ENCODE results near the gene C19orf25.

Gene C19orf25

DNA sequence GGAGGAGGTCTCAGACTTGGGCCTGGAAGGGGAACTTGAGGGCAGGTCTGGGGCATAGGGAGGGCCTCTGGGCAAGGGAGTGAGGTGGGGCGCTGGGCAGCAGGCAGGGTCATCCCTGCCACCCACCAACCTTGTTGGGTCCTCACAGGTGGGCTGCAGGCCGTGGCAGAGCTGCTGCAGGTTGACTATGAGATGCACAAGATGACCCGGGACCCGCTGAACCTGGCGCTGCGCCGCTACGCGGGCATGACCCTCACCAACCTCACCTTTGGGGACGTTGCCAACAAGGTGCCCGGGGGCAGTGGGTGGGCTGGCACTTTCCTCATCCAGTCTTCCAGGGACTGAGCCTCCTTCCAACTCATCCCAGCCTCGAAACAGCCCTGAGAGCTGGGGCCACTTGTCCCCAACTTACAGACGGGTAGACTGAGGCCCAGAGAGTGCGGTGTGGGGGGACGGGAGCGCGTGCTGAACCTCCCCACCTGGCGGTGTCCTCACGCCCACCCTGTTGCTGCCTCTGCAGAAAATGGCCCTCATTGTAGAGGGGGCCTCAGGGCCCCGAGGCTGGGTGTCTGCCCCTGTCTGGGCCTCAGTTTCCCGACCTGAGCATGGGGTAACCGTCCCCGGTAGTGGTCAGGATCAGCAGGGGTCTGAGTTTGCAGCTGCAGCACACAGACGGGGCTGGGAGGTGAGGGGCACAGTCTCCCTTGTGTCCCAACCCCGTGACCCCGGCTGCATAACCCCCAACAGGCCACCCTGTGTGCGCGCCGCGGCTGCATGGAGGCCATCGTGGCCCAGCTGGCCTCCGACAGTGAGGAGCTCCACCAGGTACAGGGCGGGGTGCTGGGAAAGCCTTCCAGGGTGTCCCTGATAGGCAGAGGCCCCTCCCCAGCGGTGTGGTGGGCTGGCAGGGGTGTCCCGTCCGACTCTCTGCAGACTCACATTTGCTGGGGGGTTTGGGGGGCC lies 18.7 kb downstream of the C19orf25 start:
- DNase-seq = no peak

DNA sequence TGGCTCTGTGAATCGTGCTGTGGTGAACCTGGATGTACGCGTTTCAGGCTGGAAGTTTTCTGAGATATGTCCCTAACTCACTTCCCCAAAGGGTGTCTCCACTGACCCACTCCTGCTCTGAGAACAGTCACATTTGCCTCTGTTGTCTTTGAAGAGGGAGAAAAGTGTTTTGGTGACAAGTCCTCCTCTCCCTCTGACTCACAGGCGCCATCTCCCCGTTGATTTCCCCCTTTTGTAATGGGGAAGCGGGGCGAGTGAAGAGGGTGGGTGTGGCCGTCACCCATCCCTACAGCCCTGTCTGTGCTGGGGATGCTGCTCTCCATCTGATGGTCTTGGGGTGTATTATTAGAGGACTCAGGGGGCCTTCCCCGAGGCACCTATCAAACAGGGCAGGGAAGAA lies 19.5 kb downstream of the C19orf25 start:
- DNase-seq = peak; percentile 79 to 80

DNA sequence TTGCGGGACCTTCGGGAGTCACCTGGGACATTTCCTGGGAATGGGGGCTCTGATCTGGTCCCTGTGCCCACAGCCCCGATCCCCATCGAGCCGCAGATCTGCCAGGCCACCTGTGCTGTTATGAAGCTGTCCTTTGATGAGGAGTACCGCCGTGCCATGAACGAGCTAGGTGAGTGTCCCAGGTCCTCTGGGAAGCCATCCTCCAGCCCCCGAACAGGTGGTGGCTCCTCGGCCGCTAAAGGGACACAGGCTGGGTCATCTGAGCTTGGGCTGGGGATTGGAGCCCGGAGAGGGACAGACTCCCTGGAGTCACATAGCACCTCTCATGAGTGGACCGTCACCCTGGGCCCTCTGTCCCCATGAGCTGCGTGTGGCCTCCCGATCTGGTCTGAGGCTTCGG lies 21.1 kb downstream of the C19orf25 start:
- DNase-seq = no peak

DNA sequence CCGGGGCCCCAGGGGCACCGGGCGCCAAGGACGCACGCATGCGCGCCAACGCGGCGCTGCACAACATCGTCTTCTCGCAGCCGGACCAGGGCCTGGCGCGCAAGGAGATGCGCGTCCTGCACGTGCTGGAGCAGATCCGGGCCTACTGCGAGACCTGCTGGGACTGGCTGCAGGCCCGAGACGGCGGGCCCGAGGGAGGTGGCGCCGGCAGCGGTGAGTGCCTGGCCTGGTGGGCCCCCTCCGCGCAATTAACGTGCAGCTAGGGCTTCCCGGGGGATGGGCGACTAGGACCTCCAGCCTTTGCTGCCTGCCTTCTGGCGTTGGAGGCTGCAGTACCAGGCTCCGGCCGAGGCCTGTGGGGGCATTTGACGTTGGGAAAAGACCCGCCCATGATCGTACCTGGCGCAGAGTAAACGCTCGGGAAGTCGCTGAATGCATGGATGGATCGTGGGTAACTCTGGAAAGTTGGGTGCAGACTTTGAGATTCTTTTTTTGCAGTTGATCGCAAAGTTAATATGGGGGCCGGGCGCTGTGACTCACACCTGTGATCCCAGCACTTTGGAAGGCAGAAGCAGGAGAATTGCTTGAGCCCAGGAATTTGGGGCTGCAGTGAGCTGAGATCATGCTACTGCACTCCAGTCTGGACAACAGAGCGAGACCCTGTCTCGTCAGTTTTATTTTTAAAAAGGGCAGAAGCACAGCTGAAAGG lies 21.8 kb downstream of the C19orf25 start:
- DNase-seq = no peak

DNA sequence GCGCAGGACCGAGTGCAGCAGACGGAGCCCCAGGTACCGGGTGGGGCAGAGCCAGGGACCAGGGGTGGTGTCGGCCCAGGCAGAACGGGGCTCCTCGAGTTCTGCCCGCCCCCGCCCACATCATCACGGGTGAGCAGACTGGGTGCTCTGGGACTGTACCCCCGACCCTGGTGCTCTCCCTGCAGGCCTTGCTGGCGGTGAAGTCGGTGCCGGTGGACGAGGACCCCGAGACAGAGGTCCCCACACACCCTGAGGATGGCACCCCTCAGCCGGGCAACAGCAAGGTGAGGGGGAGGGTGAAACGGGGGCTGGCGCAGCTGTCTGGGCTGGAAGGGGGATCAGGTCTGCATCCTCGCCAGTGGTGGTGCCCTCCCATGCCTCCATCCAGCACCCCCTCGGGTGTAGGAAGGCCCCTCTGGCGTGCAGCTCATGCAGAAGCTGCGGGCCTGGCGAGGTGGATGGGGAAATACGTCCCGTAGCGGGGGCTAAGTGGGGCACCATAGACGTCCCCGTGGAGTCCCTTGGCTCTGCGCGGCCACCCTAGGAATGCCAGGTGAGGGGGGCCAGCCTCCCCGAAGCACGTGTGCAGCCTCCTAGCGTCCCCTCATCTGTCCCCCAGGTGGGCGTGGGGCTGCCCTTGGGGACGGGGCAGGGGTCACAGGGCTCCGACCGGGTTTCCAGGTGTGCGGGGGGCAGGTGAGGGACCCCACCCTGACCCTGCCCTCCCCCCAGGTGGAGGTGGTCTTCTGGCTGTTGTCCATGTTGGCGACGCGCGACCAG lies 22.7 kb downstream of the C19orf25 start:
- no peak for DNase-seq

DNA sequence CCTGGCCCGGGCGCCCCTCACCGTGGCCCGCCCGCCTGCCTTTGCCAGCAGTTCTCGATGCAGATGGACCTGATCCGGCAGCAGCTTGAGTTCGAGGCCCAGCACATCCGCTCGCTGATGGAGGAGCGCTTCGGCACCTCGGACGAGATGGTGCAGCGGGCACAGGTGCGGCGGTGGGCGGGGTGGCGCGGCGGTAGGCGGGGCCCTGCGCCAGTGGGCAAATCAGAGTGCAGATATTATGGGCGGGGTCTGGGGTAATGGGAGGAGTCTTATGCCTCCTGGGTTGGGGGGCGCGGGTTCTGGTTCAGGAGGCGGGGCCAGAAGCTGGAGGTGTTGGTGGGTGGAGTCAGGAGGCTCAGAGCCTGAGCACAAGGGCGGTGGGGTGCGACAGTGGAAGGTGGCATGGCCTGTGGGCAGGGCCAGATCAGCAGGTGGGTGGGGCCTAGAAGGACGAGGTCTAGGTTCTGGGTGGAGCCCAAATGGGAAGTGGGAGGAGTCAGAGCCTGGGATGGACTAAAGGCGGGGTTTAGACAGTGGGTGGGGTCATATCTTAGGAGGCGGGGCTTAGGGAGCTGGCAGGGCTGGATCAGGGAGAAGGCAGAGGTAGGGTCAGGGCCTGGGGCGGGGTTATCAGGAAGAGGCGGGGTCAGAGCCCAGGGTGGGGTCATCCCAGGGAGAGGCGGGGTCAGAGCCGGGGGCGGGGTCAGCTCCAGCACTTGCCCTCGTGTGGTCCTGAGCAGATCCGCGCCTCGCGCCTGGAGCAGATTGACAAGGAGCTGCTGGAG lies 23.5 kb downstream of the C19orf25 start:
- DNase-seq = peak; percentile 66 to 87

DNA sequence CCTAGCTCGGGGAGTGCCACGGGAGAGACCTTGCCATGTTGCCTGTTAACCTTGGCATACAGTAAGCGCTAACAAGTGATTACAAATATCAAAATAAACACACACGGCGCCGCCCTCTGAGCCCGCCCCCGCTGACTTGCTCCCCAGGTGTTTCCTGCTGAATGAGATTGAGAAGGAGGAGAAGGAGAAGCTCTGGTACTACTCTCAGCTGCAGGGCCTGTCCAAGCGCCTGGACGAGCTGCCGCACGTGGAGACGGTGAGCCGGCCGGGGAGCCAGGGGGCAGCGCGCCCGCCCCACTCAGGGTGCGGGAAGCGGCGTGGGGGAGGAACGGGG lies 24.0 kb downstream of the C19orf25 start:
- no peak for DNase-seq

DNA sequence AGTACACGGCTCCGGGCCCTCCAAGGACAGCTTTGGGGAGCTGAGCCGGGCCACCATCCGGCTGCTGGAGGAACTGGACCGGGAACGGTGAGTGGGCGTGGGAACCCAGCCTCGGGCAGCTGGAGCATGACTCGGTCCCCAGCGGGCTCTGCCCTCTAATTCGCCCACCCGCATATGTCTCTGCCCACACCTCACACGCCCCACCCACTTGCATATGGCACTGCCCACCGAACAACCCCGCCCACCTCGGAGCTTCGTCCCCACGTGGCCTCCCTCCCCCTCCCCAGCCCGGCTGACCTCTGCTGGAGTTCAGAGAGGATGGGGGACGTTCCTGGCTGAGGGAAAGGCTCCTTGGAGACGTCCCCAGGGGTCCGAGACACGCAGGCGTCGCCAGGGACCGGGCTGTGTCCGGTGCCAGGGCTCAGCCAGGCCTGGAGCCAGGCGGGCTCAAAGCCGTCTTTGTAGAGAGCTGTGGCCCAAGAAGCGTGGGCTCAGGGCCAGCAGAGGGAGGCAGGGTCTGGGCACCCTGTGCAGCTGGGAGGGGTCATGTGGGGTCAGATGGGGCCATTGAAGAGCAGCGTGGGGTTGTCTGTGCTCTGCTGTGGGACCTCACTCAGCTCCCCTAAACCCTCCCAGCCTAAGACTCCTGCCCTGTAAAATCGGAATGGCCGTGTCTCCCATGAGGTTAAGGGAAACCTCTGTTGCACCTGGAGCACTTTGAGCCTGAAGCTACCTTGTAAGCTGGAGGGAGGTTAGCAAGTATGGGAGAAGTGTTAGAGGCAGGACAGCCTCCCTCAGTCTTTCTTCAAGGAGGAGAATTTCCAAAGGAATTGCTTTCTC lies 25.3 kb downstream of the C19orf25 start:
- peak; percentile 26 to 52 for DNase-seq

DNA sequence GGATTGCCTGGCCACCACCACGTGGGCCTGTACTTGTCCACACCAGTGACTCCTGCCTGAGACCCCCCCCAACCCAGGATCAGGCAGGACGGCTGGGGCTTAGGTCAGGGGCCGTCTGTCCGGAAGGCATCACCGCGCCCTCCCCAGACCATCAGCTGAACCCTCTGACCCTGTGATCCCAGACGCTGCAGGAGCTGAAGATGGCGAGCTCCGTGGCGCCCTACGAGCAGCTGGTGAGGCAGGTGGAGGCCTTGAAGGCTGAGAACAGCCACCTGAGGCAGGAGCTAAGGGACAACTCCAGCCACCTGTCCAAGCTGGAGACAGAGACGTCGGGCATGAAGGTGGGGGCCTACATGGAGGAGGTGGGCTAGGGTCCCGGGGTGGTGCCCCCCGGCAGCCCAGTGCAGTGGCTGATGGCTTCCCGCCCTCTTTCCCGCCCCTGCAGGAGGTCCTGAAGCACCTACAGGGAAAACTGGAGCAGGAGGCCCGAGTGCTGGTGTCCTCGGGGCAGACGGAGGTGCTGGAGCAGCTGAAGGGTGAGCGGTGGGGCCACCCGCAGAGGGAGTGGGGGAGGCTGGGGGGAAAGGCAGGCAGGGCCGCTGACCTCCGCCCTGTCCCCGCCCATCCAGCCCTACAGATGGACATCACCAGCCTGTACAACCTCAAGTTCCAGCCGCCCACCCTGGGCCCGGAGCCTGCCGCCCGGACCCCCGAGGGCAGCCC lies 26.1 kb downstream of the C19orf25 start:
- no peak for DNase-seq

DNA sequence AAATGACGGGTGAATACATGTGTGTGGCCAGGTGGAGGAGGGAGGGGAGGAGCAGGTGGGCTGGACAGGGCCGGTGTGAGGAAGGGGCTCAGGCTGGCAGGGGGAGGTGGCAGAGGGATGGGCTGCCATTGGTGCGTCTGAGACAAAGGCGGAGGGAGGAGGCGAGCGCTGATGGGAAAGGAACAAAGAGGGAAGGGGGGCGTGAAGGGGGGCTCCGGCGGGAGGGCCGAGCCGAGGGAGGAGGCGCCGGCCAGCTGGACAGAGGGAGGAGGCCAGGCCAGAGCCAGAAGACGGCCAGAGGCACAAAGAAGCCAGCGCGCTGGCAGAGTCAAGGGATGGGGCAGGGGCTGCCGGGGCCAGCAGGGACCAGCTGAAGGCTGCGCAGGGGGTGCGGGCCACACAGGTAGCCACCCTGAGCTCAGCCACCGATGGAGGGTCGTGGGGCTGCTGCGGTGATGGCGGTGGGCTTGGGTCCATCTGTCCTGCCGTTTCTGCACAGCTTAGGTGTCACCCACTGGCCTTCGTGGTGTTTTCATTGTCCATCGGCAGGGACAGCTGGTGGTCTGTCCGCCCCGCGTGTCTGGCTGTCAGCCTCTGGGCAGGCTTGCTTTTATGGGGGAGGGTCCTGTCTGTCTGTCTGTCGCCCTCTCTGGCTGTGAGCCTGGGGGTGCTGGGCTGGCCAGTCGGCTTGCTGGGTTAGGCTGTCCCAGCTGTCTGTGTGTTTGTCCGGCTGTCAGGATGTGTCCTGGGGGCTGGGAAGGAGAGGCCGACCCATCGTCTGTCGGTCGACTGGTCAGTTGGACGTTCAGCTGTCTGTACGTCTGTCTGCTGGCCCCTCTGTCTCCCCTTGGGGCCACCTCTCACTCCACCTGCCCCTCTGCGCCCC lies 26.9 kb downstream of the C19orf25 start:
- DNase-seq = no peak

DNA sequence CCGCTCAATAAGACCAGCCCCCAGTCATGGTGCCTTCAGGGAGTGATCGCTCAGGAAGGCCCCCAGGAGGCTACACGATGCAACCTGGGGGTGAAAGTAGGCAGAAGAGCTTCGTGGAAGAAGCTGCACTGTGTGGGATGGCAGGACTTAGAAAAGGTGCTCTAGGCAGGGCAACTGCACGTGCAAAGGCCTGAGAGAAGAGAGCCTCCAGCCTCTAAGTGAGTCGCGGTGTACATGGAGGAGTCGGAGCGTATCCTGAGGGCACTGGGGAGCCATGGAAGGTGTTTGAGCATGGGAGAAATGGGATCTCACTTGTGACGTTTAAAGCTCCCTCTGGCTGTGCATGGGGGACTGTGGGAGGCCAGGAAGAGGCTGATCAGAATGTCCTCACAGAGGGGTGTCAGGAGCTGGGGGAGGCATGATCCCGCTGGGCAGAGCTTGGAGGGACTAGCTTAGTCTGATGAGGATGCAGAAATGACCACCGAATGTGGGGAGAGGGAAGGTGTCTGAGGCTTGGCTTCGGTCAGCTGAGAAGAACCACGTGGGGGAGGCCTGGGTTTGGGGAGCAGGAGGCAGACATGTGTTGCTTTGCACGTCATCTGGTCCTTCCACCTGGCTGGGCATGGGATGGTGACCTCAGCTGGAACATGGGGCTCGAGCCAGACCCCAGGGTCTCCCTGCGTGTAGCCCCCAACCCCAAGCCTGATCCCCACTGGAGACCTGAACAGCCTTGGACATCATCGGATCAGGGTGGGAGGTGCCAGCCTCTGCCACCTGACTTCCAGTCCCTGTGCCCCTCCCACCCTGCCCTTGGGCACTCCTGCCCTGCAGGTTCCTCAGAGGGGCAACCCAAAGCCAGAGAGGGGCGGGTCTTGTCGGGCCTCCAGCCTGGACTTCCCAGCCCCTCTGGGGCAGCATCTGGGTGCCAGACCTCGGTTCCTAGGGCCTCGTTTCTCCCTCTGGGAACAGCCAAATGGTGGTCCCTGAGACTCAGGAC lies 28.0 kb downstream of the C19orf25 start:
- DNase-seq = no peak

DNA sequence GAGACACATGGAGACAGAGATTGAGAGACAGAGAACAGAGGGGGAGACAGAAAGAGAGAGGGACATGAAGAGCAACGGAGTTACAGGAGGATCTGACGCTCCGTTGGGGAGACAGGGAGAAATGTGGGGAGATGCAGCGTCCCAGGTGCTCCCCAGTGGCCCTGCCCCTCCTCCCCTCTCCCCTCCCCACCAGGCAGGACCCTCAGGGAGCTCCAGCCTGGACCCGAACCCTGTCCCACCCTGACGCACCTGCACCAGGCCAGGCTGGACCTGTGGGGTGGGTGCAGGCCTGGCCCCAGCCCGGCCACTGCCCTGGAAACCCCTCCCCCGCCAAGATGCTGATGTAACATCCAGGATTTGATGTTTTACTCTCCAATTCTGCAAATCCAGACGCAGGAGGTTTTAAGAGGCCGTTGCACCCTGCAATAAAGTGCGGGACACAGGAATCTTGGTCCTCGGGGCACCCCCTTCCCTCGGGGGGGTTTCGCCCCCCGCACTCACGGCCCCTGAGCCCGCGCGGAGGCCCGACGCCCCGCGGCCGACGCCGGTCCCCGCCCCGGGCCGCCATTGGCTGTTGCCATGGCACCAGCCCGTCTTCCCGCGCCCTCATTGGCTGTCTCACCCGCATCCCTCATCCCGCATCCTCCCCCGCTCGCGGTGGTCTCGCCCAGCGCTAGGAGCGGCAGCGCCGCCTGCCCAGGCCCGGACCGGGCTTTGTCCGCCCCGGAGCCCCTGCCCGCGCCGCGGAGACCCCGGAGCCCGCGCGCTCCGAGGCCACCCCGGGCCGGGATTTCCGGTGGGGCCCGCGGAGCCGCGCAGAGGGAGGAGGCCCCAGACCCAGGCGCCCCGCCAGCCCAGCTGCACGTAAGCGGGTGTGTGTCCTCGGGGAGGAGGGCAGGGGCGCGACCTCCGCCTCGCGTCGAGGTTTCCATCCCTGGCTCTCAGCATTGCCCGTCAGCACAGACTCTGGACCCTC lies 29.3 kb downstream of the C19orf25 start, which contains the start of gene APC2:
APC2 (plus strand) TSS at position 655 of the 976 bp plus-strand sequence. CDS start 2,881 bp downstream, outside the sequence.
- no peak for DNase-seq

DNA sequence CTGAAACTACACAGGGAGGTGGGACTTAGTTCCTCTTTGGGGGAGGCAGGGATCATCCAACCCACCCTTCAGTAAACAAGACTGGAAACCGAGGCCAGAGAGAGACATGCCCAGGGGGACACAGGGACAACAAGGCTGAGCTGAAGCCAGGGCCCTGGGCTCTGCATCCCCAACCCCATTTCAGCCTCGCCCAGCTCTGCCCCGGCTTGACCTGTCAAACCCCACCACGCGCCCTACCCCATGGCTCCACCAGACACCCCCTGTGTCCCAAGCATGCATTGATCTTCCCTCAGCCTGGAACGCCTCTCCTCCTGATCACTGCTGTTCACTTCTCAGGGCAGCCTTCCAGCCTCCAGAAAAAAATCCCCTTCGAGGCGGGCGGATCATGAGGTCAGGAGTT lies 31.1 kb downstream of the C19orf25 start:
- DNase-seq = no peak

DNA sequence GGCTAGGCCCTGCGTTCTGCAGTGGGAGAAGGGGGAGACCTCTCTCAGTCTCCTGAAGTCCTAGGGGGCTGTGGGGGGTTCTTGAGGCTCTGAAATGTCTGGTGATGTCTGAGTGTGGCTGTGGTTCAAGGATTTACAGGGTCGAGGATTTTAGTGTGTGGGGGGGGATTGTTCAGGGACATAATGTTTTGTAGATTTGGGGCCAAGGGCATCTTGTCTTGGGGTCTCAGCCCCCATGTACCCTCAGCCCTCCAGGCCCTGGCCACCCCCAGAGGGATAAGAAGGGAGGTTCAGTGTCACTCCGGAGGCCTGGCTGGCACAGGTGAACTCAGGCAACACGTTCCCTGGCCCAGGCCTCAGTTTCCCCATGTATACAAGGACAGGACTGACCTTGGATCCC lies 31.5 kb downstream of the C19orf25 start:
- no peak for DNase-seq

DNA sequence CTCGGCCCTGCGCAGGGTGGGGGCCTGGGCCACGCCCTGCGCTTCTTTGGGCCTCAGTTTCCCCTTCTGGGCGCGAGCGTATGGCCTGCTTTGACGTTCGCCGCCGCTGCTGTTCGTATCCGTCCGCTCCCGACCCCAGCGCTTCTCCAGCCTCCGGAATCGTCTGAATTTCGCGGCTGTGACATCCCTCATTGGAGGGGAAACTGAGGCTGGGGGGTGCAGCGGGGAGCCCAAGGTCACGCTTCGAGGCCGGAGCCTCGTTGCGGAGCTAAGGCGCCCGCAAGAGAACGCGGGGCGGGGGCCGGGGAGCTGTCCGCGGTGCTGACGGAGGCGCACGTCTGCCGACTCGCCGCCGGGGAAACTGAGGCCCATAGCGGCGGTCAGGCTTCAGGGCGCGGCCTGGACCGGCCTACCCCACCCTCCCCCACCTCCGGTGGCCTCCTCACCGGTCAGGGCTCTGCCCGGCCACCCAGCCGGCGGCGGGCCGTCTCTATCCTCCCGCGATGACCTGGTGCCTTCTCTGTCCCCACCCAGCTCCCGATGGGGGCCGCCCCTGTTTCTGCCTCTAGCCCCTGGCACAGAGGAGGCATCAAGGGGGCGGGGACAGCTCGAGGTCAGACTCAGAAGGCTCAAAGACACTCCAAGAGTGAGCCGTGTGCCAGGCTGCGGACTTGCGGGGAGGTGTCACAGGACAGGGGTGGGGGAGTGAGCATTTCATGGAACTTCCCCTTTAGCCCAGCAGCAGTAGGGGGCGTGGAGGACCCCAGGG lies 32.1 kb downstream of the C19orf25 start:
- DNase-seq = no peak
